Neural progenitor cell (in vitro differentiated cells): Measurements from ENCODE around the gene IFNGR2.

Experiments used
- EZH2phosphoT487 ChIP-seq: fragments of 200-600 bp; sonication (generic); IDR thresholded peaks from 2 replicates; pipeline ENCODE4 v1.6.1; 2017; ENCODE audit warnings: antibody characterized with exemption
- TF ChIP-seq, protein P1 (sequence below): fragments of 200-600 bp; sonication (generic); IDR thresholded peaks from 2 replicates; pipeline ENCODE4 v1.5.1; 2017; ENCODE audit warnings: antibody characterized with exemption, mild to moderate bottlenecking

DNA sequence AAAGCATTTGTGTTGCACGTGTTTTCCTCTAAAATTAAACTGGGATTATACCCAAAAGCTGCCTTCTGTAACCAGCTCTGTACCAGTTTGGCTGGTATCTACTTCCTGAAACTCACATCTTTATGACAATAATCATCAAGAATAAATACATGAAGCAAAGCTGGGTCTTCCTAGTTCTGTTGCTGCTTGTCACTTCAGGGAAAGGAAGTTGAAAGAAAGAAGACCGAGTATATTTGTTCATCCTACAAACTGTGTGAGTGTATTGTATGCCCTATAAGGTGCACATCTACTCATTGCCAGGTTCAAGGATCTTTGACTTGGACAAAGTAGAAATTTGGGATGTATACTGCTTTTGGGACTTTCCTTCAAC lies 29.1 kb upstream of the IFNGR2 start:
- TF ChIP-seq, protein P1, sequence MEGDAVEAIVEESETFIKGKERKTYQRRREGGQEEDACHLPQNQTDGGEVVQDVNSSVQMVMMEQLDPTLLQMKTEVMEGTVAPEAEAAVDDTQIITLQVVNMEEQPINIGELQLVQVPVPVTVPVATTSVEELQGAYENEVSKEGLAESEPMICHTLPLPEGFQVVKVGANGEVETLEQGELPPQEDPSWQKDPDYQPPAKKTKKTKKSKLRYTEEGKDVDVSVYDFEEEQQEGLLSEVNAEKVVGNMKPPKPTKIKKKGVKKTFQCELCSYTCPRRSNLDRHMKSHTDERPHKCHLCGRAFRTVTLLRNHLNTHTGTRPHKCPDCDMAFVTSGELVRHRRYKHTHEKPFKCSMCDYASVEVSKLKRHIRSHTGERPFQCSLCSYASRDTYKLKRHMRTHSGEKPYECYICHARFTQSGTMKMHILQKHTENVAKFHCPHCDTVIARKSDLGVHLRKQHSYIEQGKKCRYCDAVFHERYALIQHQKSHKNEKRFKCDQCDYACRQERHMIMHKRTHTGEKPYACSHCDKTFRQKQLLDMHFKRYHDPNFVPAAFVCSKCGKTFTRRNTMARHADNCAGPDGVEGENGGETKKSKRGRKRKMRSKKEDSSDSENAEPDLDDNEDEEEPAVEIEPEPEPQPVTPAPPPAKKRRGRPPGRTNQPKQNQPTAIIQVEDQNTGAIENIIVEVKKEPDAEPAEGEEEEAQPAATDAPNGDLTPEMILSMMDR, result no peak
- TF ChIP-seq EZH2phosphoT487, result no peak
